Smooth muscle cell (in vitro differentiated cells): Measurements from ENCODE around the gene STOX2. TPM values are rescaled to one million over a fixed set of nuclear protein-coding genes. Genes with fewer than 3 reads are reported as not detected.

Experiments
- DNase-seq: peaks from one replicate; lab custom pipeline; 2025; ENCODE audit not compliant: unreplicated experiment; lab: John Stamatoyannopoulos, UW
- H2AFZ ChIP-seq: fragments of 200-600 bp; sonication (generic); 2 replicates; pipeline ENCODE4 v1.6.0; 2016; ENCODE audit warnings: antibody characterized with exemption, low read depth, mild to moderate bottlenecking
- H3F3A ChIP-seq: fragments of 200-600 bp; sonication (generic); 2 replicates; pipeline ENCODE4 v1.6.0; 2017; ENCODE audit warnings: antibody characterized with exemption, low read depth
- H3K27ac ChIP-seq: fragments of 200-600 bp; sonication (generic); 2 replicates; pipeline ENCODE4 v1.5.1; 2016; ENCODE audit warnings: low read depth, mild to moderate bottlenecking
- H3K27me3 ChIP-seq: fragments of 200-600 bp; sonication (generic); 2 replicates; pipeline ENCODE4 v1.6.1; 2016; ENCODE audit warnings: low read depth, mild to moderate bottlenecking
- H3K36me3 ChIP-seq: fragments of 200-600 bp; sonication (generic); 2 replicates; pipeline ENCODE4 v1.5.1; 2016; ENCODE audit warnings: low read depth
- H3K4me1 ChIP-seq: fragments of 200-600 bp; sonication (generic); 2 replicates; pipeline ENCODE4 v1.5.1; 2016; ENCODE audit warnings: low read depth
- H3K4me2 ChIP-seq: fragments of 200-600 bp; sonication (generic); 2 replicates; pipeline ENCODE4 v1.6.0; 2016; ENCODE audit warnings: mild to moderate bottlenecking
- H3K4me3 ChIP-seq: fragments of 200-600 bp; sonication (generic); 2 replicates; pipeline ENCODE4 v1.5.1; 2016; ENCODE audit warnings: mild to moderate bottlenecking
- H3K79me2 ChIP-seq: fragments of 200-600 bp; sonication (generic); 2 replicates; pipeline ENCODE4 v1.6.0; 2016; ENCODE audit warnings: low read depth, mild to moderate bottlenecking
- H3K9ac ChIP-seq: fragments of 200-600 bp; sonication (generic); 2 replicates; pipeline ENCODE4 v1.6.0; 2016; ENCODE audit warnings: low read depth
- H3K9me3 ChIP-seq: fragments of 200-600 bp; sonication (generic); replicated peaks from 2 replicates; pipeline ENCODE4 v1.5.1; 2016; ENCODE audit warnings: low read depth
- H4K20me1 ChIP-seq: fragments of 200-600 bp; sonication (generic); 2 replicates; pipeline ENCODE4 v1.6.0; 2016; ENCODE audit warnings: low read depth
- WGBS: methylation state at CpG from one replicate; pipeline ENCODE4 v1.1.7; 2016; ENCODE audit warnings: low lambda C conversion rate; 5-methylcytosine and 5-hydroxymethylcytosine counted together
- polyA plus RNA-seq: library from polyadenylated mRNA; unstranded; fragments of >200 nt; fragmentation: Nextera tagmentation; extraction: Ambion mirVana; gene quantifications from 2 replicates; pipeline ENCODE4 v1.2.1, GENCODE V29; 2016
- total RNA-seq: library from RNA; depleted of rRNA; stranded (reverse); fragments of >200 nt; gene quantifications from 2 replicates; pipeline ENCODE4 v1.2.3, GENCODE V29; 2014
- TF ChIP-seq, protein P1 (sequence below): fragments of 200-600 bp; sonication (generic); IDR thresholded peaks from 2 replicates; pipeline ENCODE4 v1.5.1; 2017; ENCODE audit warnings: borderline replicate concordance, mild to moderate bottlenecking, antibody characterized with exemption; ENCODE audit not compliant: insufficient read depth, poor library complexity, severe bottlenecking

STOX2 gene
- total and polyA plus RNA-seq, 2 experiments from 2014 or later: 1.3 to 4.2 TPM

GRCh38 chr4:183935355-183936005 is 30.4 kb downstream of the STOX2 start:
- Histone ChIP-seq H4K20me1 (no peaks in the 10 kb centered on the region), H3K27me3 (no peaks in the 10 kb centered on the region), H3K36me3 (no peaks in the 10 kb centered on the region), H3K79me2 (no peaks in the 10 kb centered on the region), H3K4me2 (no peak overlapping the region), H3K4me3 (no peak overlapping the region), H3K4me1 (no peaks in the 10 kb centered on the region), H3F3A (no peaks in the 10 kb centered on the region), H3K27ac (no peak overlapping the region), H2AFZ (no peak overlapping the region), H3K9me3 (no peaks in the 10 kb centered on the region), H3K9ac (no peak overlapping the region)
- 93% methylated on average over 2 of the region's 2 CpGs for WGBS
- TF ChIP-seq, protein P1, sequence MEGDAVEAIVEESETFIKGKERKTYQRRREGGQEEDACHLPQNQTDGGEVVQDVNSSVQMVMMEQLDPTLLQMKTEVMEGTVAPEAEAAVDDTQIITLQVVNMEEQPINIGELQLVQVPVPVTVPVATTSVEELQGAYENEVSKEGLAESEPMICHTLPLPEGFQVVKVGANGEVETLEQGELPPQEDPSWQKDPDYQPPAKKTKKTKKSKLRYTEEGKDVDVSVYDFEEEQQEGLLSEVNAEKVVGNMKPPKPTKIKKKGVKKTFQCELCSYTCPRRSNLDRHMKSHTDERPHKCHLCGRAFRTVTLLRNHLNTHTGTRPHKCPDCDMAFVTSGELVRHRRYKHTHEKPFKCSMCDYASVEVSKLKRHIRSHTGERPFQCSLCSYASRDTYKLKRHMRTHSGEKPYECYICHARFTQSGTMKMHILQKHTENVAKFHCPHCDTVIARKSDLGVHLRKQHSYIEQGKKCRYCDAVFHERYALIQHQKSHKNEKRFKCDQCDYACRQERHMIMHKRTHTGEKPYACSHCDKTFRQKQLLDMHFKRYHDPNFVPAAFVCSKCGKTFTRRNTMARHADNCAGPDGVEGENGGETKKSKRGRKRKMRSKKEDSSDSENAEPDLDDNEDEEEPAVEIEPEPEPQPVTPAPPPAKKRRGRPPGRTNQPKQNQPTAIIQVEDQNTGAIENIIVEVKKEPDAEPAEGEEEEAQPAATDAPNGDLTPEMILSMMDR: no peak
- DNase-seq: no peak

GRCh38 chr4:183936047-183936446 is 30.9 kb downstream of the STOX2 start:
- Histone ChIP-seq H3K4me1 (no peaks in the 10 kb centered on the region), H4K20me1 (no peaks in the 10 kb centered on the region), H2AFZ (no peak overlapping the region), H3K27me3 (no peaks in the 10 kb centered on the region), H3K9ac (no peak overlapping the region), H3K79me2 (no peaks in the 10 kb centered on the region), H3F3A (no peaks in the 10 kb centered on the region), H3K4me3 (no peak overlapping the region), H3K4me2 (no peak overlapping the region), H3K27ac (no peak overlapping the region), H3K36me3 (no peaks in the 10 kb centered on the region), H3K9me3 (no peaks in the 10 kb centered on the region)
- DNase-seq: no peak
- 59% methylated on average over 6 of the region's 6 CpGs for WGBS
- TF ChIP-seq, protein P1: no peak

DNA sequence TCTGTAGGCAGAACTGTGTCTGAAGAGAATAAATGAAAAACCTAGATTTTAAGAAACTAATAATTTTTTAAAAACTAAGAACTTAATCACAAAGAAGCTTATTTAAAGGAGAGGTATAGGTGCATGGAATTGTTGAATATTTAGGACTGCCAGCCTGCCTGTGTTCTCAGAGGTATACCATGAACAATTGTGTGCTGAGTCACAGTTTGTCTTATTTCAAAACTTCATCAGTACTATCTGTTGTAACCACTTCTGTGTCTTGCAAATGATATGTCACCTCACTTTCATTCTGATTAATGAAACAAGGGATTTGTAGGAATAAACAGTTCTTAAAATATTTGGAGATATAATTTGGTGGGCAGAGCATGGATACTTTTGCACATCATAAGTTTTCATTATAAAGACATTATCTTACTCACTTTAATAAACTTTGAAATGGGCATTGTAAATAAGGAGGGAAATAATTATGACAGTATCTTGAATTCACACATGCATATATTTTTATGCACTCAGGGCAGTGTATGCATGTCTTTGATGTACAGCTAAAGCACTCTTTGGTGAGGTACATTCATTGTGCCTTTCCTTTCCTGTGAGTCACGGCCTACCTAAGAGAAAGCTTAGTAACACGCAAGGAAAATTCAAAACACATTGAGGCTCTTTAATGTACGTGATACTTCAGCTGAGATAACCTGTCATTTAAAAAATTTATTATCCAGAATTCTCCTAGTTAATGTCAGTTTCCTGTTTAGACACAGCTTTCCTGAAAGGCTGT is 31.7 kb downstream of the STOX2 start:
- Histone ChIP-seq H3K27me3 (no peaks in the 10 kb centered on the region), H3K4me2 (no peak overlapping the region), H3K9ac (no peak overlapping the region), H3K79me2 (no peaks in the 10 kb centered on the region), H3F3A (no peaks in the 10 kb centered on the region), H3K36me3 (no peaks in the 10 kb centered on the region), H3K4me1 (no peaks in the 10 kb centered on the region), H3K9me3 (no peaks in the 10 kb centered on the region), H3K4me3 (no peak overlapping the region), H4K20me1 (no peaks in the 10 kb centered on the region), H2AFZ (no peak overlapping the region), H3K27ac (no peak overlapping the region)
- TF ChIP-seq, protein P1: no peak
- no peak for DNase-seq
- 68% methylated on average over 3 of the region's 3 CpGs for WGBS

DNA sequence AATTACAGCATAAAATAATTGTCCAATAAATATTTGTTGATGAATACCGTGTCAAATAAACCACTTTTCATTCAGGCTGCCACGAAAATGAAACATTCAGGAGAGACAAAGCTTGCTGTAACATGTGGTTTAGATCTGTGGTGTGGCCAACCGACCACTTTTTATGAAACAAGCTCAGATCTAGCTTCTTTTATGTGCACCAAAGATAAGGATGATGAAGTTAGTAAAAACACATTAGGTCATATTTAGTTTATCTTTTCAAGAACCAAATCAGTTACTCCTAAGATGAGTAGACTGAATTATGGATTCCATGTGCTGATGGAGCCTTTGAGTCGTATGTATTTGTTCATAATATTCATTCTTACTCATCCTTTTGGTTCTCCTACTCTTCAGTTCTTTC is 35.8 kb downstream of the STOX2 start:
- Histone ChIP-seq H3K4me2 (no peak overlapping the region), H3K27ac (no peak overlapping the region), H3K4me3 (no peak overlapping the region), H3K9me3 (no peaks in the 10 kb centered on the region), H3K27me3 (no peaks in the 10 kb centered on the region), H4K20me1 (no peaks in the 10 kb centered on the region), H2AFZ (no peak overlapping the region), H3K9ac (no peak overlapping the region), H3K4me1 (peaks cover 9% of the 10 kb centered on the region), H3K79me2 (no peaks in the 10 kb centered on the region), H3F3A (no peaks in the 10 kb centered on the region), H3K36me3 (no peaks in the 10 kb centered on the region)
- 55% methylated on average over 4 of the region's 4 CpGs for WGBS
- DNase-seq: no peak
- TF ChIP-seq, protein P1: no peak
